CD4-positive, alpha-beta T cell treated with Interleukin-15 for 1 hour (primary cell): ENCODE data around the gene PKHD1.

Experiments used
- DNase-seq: peaks from one replicate; pipeline ENCODE4 v3.0.0-alpha.2; 2020

Gene PKHD1

GRCh38 chr6:51600514-51600913, 486.9 kb downstream of the PKHD1 start:
- DNase-seq, result no peak

- no peak for DNase-seq
Measured at GRCh38 chr6:51598171-51598570, 489.2 kb downstream of the PKHD1 start.

- DNase-seq, result no peak
Measured at GRCh38 chr6:51594981-51595380, 492.4 kb downstream of the PKHD1 start.

GRCh38 chr6:51585264-51585663, 502.1 kb downstream of the PKHD1 start:
- DNase-seq, result no peak

GRCh38 chr6:51584163-51584562, 503.2 kb downstream of the PKHD1 start:
- no peak for DNase-seq

GRCh38 chr6:51578994-51579393, 508.4 kb downstream of the PKHD1 start:
- no peak for DNase-seq

GRCh38 chr6:51578362-51578761, 509.1 kb downstream of the PKHD1 start:
- no peak for DNase-seq

- no peak for DNase-seq
Measured at GRCh38 chr6:51574040-51574439, 513.4 kb downstream of the PKHD1 start.

- no peak for DNase-seq
Measured at GRCh38 chr6:51571168-51571567, 516.2 kb downstream of the PKHD1 start.

GRCh38 chr6:51570168-51570921, 517.1 kb downstream of the PKHD1 start:
- DNase-seq, result no peak

- DNase-seq, result no peak
Measured at GRCh38 chr6:51569594-51569993, 517.8 kb downstream of the PKHD1 start.

- no peak for DNase-seq
Measured at GRCh38 chr6:51568771-51569170, 518.6 kb downstream of the PKHD1 start.

- no peak for DNase-seq
Measured at GRCh38 chr6:51565472-51565871, 521.9 kb downstream of the PKHD1 start.
